Fibroblast of skin of back (primary cell): Measurements from ENCODE around the gene B4GALT1.
"Not testable (repeated sequence)": the region's sequence is repeated elsewhere in the genome, so short reads cannot be mapped to it uniquely, and the experiment has no call there.

Experiments
- DNase-seq: peaks from one replicate; pipeline ENCODE4 v3.0.0-alpha.2; 2013

The B4GALT1 gene

DNA sequence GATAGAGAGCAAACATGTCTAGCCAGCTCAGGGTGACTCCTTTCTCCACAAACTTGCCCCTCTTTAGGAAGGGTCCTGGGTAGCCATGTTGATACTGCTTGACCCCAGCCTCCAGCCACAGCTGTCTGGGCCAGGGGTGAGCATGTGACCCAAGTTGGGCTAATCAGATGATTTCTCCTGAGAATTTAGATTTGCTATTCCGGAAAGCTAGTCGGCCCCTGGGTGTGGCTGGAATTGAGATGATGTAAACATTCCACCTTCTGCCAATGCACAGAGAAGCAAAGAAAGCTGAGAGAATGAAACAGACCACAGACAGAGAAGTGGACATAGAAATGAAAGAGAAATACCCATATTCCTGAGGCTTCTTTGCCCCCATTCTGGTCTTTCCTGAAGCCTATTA is 17.8 kb upstream of the B4GALT1 start:
- DNase-seq = peak; percentile 46

DNA sequence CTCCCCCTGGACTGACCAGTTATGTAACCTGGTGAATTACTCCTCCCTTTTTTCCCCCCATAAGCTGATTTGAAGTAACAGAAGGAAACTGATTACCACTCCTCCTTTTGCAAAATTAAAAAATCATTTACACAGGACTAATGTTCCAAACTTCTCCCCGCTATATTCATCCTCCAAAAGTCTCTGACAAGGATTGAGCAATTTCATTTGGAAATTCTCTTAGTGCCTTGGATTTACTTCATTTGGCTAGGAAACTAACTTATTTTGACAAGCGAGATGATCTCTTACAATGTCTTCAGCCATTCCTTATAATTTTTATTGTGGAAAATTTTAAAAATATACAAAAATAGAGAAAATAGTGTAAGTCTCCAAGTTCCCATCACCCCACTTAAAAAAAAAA is 15.4 kb upstream of the B4GALT1 start:
- no peak for DNase-seq

- DNase-seq = peak; percentile 93
Measured at GRCh38 chr9:33180526-33181184, 13.5 kb upstream of the B4GALT1 start.

GRCh38 chr9:33178972-33179697 is 12.0 kb upstream of the B4GALT1 start:
- DNase-seq = peak; percentile 13

GRCh38 chr9:33177639-33178038 is 10.5 kb upstream of the B4GALT1 start:
- no peak for DNase-seq

GRCh38 chr9:33177086-33177485 is 9.9 kb upstream of the B4GALT1 start:
- no peak for DNase-seq

DNA sequence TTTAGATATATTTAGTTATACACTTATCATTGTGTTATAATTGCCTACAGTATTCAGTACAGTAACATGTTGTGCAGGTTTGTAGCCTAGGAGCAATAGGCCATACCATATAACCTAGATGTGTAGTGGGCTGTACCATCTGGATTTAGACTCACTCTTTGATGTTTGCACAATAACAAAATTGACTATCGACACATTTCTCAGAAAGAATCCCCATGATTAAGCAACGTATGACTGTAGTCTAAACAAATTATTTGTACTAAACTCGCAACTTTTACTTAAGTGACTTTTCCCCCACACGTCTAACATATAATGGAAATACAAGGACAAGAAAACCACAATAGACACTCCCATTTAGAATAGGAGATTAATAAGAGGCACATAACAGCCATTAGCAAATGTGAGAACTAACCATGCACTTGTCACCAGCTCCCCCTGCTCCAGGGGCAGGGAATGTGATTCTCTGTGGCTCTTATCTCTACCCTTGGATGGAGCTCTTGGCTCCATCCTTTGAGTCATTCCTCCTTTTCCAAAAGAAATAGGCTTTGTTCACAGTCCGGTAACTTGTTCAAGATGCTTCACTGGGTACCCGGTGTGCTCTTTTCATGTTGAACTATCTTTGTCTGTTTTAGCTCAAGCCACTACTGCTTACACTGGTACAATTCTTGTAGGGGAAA is 8.7 kb upstream of the B4GALT1 start:
- no peak for DNase-seq

DNA sequence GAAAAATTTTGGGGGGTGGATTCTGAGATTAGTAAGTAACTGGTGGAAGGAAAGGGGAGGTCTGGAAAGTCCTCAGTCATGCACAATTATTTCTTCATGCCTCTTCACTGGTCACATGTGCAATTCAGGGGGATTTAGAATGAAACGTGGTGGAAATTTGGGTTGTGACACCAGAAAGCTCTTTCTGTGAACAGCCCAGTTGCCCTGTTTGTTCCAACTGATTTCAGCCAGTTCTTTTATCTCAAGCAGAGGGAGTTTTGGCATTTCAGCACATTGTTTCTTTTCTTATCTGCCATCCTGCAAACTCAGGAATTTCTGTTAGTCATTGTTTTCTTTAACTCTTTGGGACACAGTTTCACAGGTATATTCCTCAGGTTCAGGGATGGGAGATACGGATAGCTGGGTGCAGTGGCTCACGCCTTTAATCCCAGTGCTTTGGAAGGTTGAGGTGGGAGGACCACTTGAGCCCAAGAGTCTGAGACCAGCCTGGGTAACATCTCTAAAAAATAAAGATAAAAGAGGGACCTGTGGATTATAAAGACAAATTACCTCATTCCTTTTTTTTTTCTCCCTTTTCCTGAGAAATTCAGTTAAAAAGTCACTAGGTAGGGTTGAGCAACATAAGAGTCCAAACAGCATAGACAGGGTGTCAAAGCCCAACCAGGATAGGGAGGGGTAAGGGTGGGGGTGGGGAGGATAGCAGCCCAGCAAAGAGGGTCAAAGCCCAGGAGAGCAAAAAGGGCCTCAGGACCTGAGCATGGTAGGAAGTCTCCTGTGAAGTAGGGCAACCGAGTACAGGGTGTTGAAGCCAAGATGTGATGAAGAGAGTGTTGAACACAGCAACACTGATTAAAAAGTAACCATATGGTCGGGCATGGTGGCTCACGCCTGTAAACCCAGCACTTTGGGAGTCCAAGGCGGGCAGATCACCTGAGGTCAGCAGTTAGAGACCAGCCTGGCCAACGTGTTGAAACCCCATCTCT is 5.4 kb upstream of the B4GALT1 start:
- DNase-seq = no peak

DNA sequence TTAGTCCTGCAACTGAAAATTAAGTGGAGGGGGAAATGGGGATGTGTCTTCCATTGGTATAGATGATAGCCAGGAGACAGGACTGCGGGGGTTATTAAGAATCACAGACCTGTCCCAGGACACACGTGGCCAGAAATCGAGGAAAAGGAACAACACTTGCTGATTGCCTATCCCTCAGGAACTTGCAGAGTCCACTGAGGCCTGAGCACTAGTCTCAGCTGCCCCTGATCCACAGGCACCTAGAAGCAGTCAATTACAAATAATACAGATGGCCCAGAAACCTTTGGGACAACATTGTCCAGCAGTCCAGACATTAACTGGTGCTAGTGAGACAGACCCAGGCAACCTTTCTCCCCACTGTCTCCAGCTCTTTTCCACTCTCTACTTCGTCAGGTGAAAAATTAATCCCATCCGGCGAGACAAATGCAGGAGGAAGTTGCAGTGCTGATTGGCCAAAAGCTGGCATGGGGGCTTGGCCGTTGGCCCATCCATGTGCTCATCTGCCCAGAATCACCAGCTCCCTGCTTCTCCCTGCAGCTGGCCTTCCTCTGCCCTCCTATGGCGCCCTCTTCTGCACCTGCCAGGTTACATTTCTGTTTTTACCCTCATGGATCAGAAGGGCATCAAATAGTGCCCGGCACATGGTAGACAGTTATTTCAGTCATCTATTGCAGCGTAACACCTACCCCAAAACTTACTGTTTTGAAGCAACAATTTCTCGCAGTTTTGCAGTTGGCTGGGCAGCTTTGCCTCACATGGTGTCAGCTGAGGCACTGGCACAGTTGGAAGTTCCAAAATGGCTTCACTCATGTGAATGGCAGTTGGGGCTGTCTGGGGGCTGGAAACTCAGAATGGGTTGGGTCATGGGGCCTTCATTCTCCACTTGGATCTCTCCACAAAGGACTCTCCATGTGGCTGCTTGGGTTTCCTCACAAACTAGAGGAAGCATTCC is 3.6 kb upstream of the B4GALT1 start:
- DNase-seq = no peak

- no peak for DNase-seq
Measured at GRCh38 chr9:33168941-33169544, 1.9 kb upstream of the B4GALT1 start.

- DNase-seq = no peak
Measured at GRCh38 chr9:33167972-33168461, 881 bp upstream of the B4GALT1 start.

DNA sequence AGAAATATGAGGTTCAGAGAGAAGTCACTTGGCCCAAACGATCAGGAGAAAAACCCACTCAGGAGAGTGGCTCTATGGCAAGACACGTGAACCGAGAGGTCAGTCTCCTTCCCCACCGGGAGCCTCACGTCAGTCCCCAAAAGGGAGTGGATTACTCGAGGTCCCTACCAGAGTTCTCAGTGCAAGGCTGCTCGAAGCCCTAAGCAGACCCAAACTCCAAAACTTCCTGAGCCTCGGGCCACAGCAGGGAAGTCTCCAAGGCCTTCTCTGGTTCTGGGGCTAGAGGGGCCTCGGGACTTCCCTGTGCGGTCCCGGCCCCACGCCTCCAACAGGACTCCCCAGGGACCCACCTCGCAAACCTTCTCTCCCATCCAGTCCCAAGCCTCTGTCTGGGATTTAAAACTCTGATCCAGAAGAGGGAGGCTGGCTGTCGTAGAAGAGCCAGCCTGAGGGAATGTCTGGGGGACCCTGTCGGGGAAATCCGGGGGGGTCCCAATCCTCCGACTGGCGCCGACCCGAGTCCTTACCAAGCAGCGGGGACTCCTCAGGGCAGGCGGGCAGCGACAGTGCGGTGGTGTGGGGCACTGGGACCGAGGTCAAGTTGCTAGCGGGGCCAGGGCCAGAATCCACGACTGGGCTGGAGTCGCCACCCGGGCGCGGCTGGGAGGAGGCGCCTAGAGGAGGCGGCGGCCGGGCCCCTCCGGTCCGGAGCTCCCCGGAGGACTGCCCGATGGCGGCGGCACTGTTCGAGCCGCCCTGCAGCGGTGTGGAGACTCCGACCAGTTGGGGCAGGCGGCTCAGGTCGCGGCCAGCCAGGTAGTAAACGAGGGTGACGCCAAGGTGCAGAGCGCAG is 679 bp downstream of the B4GALT1 start:
- DNase-seq = no peak

DNA sequence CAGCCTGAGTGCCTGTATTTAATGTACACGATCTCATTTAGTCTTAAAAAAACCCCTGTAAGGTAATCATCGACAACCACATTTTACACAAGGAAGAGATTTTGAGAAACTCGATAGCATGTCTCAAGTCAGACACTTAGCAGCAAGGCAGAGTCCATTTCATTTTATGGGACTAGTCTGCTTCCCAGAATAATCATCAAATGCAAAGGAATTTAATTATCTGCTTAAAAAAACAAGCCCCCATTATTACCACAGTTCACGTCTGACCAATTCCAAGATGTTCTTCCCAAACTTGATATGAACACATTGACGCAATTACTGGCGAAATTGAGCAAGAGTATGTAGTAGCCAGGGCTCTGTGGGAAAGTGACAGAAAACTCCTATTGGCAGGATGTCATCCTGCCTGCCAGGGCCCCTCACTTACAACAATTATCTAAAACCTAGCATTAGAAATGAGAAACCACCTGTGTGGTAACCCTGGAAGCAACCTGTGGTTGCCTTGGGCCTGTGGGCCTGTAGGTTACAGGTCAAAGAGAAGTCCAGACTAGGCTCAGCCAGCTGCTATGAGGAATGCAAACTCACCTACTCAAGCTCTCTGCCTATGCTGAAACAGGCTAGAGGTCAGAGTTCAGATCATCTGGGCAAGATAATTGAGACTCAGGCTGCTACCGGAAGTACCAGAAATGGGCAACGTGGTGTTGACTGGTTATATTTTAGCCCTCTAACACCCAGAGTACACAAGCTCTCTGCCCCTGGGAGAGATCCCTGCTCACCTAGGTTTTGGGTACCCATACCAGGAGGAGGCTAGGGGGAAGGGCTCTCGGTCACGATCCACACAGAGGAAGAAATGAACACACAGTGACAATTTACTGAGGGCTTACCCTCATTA is 1.6 kb downstream of the B4GALT1 start:
- peak; percentile 58 for DNase-seq

- DNase-seq = not testable (repeated sequence)
Measured at GRCh38 chr9:33164921-33165262, 2.2 kb downstream of the B4GALT1 start.

DNA sequence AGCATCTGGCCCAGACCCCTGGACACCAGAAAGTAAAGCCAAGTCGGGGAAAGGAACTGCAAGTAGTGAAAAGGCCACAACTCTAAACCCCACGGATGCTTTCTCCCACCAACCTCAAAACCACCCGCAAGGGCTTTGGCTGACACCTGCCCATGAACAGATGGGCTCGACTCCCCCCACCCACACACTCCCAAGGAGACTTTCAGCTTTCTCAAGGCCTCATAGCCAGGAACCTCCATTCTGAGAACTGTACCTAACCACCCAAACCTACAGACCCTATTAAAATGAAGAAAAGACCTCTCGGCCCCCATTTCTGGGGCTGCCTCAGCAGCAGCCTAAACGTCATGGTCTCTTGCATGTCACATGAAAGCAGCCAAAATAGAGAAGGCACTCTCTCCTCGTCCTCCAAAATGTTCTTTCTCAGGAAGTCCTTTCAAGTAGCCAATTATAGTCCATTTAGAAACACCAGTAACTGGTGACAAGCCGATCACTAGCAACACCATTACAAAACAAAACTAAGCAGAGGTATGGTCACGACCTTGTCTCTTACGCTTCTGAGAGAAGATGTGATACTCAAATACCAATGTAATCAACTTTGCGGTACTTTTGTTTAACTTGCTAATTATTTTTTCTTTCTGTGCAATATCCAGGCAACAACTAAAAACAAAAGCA is 2.9 kb downstream of the B4GALT1 start:
- DNase-seq = no peak

DNA sequence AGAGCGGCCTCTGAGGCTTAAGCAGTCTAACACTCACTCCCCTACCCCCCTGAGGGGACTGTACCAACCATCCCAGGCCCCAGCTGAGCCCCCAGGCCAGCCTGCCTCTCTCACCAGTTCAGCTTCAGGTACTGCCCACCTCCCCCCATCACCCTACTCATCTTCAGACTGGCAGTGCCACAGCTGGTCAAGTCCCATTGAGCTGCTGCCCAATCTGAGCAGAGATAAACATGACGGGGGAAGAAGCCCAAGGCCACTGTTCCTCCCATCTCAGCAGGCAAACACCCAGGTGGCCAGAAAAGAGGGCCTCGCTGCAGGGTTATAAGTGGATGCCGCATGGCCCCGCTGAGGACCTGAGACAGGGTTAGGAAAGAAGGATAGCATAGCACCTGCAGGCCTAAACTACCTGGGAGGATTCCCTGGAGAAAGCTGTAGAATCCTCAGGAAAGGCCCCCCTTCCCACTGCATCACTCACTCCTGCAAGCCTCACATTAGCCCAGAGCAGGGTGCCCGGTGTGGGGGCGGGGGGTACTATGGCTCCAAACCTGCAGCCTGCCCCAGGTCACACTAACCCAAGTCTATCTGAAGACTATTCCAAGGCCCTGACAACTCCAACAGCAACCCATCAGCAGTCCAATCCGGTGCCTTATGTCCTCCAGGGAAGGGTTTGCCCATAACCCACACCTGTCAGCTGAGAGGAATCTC is 3.6 kb downstream of the B4GALT1 start:
- no peak for DNase-seq

DNA sequence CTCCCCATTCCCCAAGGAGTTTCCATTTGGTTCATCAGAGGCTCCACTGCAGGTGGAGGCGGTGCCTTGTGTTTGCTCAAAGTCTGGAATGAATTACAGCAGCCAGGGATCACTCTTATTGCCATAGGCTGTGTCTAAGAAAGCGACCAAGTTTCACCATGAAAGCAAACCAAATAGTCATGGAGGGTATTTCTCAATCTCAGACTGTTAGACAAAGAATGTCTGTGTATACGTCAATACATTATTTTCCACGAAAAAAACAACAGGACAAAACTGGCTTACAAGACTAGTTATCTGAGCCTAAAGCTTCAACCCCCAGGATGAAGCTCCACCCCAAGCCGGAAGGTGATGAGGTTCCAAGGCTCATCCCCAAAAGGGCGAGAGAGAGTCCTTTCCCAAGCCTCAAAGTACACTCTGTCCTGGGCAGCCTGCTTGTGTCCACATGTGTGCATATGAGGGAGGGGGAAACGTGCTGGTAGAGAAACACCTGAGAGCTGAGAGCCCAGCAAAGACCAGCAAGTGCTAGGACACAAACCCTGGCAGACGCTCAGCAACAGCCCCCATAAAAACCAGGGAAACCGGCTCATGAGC is 4.3 kb downstream of the B4GALT1 start:
- DNase-seq = peak; percentile 59
